ENCODE results near the gene ZNF273. TPM values are rescaled to one million over a fixed set of nuclear protein-coding genes. Genes with fewer than 3 reads are reported as not detected.

ZNF273 gene
- total and polyA plus RNA-seq, 10 of the 15 experiments (the other 5 are each of a cell fraction or from before 2014, with no cell fraction given) = 4.8 to 12.3 (median 7.8) TPM

- no peak for TF ChIP-seq E4F1 (IDR thresholded peaks at IDR 0.05; ENCODE audit: borderline replicate concordance, partially characterized antibody)
- no peak for TF ChIP-seq SRF (IDR thresholded peaks at IDR 0.05; ENCODE audit: low read depth in 2 of 2, low read length in 2 of 2)
- no peak for TF ChIP-seq EGR1 (IDR thresholded peaks at IDR 0.05; ENCODE audit: borderline replicate concordance in 1 of 2, low read depth in 2 of 2, low read length in 2 of 2)
- no peak for TF ChIP-seq BCL11A (IDR thresholded peaks at IDR 0.05; ENCODE audit: low read depth, low read length)
- TF ChIP-seq NFYB (IDR thresholded peaks at IDR 0.05; ENCODE audit: insufficient read depth, low read depth, low read length) = no peak
- no peak for TF ChIP-seq NR2C2 (IDR thresholded peaks at IDR 0.05; ENCODE audit: borderline replicate concordance, control insufficient read depth, insufficient read length, low read depth)
- no peak for TF ChIP-seq BCLAF1 (IDR thresholded peaks at IDR 0.05)
- TF ChIP-seq DPF2 (IDR thresholded peaks at IDR 0.05) = no peak
Measured at GRCh38 chr7:64853679-64854078, 49.4 kb upstream of the ZNF273 start (continued).
